GM23248 (cell line): ENCODE data around the gene COL17A1.

Experiments
- EZH2 ChIP-seq: fragments of 200-600 bp; sonication (generic); IDR thresholded peaks from 2 replicates; pipeline ENCODE4 v1.6.1; 2018; ENCODE audit warnings: antibody characterized with exemption, mild to moderate bottlenecking; ENCODE audit not compliant: insufficient read depth, poor library complexity, severe bottlenecking
- EZH2phosphoT487 ChIP-seq: fragments of 200-600 bp; sonication (generic); IDR thresholded peaks from 2 replicates; pipeline ENCODE4 v1.6.1; 2018; ENCODE audit warnings: antibody characterized with exemption, moderate library complexity, mild to moderate bottlenecking, low read depth; ENCODE audit not compliant: insufficient read depth

GRCh38 chr10:104099269-104099668, 13.6 kb upstream of the COL17A1 start:
- TF ChIP-seq EZH2, result no peak
- no peak for TF ChIP-seq EZH2phosphoT487
